Smooth muscle cell (in vitro differentiated cells): ENCODE results near the gene TRAPPC12. TPM values are rescaled to one million over a fixed set of nuclear protein-coding genes. Genes with fewer than 3 reads are reported as not detected.

Source experiments
- DNase-seq: peaks from one replicate; lab custom pipeline; 2025; ENCODE audit not compliant: unreplicated experiment; lab: John Stamatoyannopoulos, UW
- H2AFZ ChIP-seq: fragments of 200-600 bp; sonication (generic); 2 replicates; pipeline ENCODE4 v1.6.0; 2016; ENCODE audit warnings: antibody characterized with exemption, low read depth, mild to moderate bottlenecking
- H3F3A ChIP-seq: fragments of 200-600 bp; sonication (generic); 2 replicates; pipeline ENCODE4 v1.6.0; 2017; ENCODE audit warnings: antibody characterized with exemption, low read depth
- H3K27ac ChIP-seq: fragments of 200-600 bp; sonication (generic); 2 replicates; pipeline ENCODE4 v1.5.1; 2016; ENCODE audit warnings: low read depth, mild to moderate bottlenecking
- H3K27me3 ChIP-seq: fragments of 200-600 bp; sonication (generic); 2 replicates; pipeline ENCODE4 v1.6.1; 2016; ENCODE audit warnings: low read depth, mild to moderate bottlenecking
- H3K36me3 ChIP-seq: fragments of 200-600 bp; sonication (generic); 2 replicates; pipeline ENCODE4 v1.5.1; 2016; ENCODE audit warnings: low read depth
- H3K4me1 ChIP-seq: fragments of 200-600 bp; sonication (generic); 2 replicates; pipeline ENCODE4 v1.5.1; 2016; ENCODE audit warnings: low read depth
- H3K4me2 ChIP-seq: fragments of 200-600 bp; sonication (generic); 2 replicates; pipeline ENCODE4 v1.6.0; 2016; ENCODE audit warnings: mild to moderate bottlenecking
- H3K4me3 ChIP-seq: fragments of 200-600 bp; sonication (generic); 2 replicates; pipeline ENCODE4 v1.5.1; 2016; ENCODE audit warnings: mild to moderate bottlenecking
- H3K79me2 ChIP-seq: fragments of 200-600 bp; sonication (generic); 2 replicates; pipeline ENCODE4 v1.6.0; 2016; ENCODE audit warnings: low read depth, mild to moderate bottlenecking
- H3K9ac ChIP-seq: fragments of 200-600 bp; sonication (generic); 2 replicates; pipeline ENCODE4 v1.6.0; 2016; ENCODE audit warnings: low read depth
- H3K9me3 ChIP-seq: fragments of 200-600 bp; sonication (generic); replicated peaks from 2 replicates; pipeline ENCODE4 v1.5.1; 2016; ENCODE audit warnings: low read depth
- H4K20me1 ChIP-seq: fragments of 200-600 bp; sonication (generic); 2 replicates; pipeline ENCODE4 v1.6.0; 2016; ENCODE audit warnings: low read depth
- CTCF ChIP-seq: fragments of 200-600 bp; sonication (generic); IDR thresholded peaks from 2 replicates; pipeline ENCODE4 v1.5.1; 2017; ENCODE audit warnings: borderline replicate concordance, mild to moderate bottlenecking, antibody characterized with exemption; ENCODE audit not compliant: insufficient read depth, poor library complexity, severe bottlenecking
- WGBS: methylation state at CpG from one replicate; pipeline ENCODE4 v1.1.7; 2016; ENCODE audit warnings: low lambda C conversion rate; 5-methylcytosine and 5-hydroxymethylcytosine counted together
- polyA plus RNA-seq: library from polyadenylated mRNA; unstranded; fragments of >200 nt; fragmentation: Nextera tagmentation; extraction: Ambion mirVana; gene quantifications from 2 replicates; pipeline ENCODE4 v1.2.1, GENCODE V29; 2016
- total RNA-seq: library from RNA; depleted of rRNA; stranded (reverse); fragments of >200 nt; gene quantifications from 2 replicates; pipeline ENCODE4 v1.2.3, GENCODE V29; 2014

TRAPPC12 gene
- total and polyA plus RNA-seq, 2 experiments from 2014 or later: 26.0 to 55.4 TPM

- no peaks in the 10 kb centered on the region for H3K27me3 ChIP-seq
- H3K4me3 ChIP-seq: no peak overlapping the region
- H3K4me2 ChIP-seq: no peak overlapping the region
- no peaks in the 10 kb centered on the region for H4K20me1 ChIP-seq
- DNase-seq: no peak
- H2AFZ ChIP-seq: no peak overlapping the region
- H3K9me3 ChIP-seq: no peaks in the 10 kb centered on the region
- 94% methylated on average over 34 of the region's 34 CpGs for WGBS
- no peaks in the 10 kb centered on the region for H3F3A ChIP-seq
- no peak overlapping the region for H3K9ac ChIP-seq
- H3K4me1 ChIP-seq: no peaks in the 10 kb centered on the region
- no peaks in the 10 kb centered on the region for H3K36me3 ChIP-seq
- no peak for TF ChIP-seq CTCF
- H3K79me2 ChIP-seq: no peaks in the 10 kb centered on the region
- no peak overlapping the region for H3K27ac ChIP-seq
Measured at GRCh38 chr2:3483986-3484960, 104.8 kb downstream of the TRAPPC12 start.

GRCh38 chr2:3485166-3485565 is 105.7 kb downstream of the TRAPPC12 start:
- Histone ChIP-seq H4K20me1 (no peaks in the 10 kb centered on the region), H2AFZ (no peak overlapping the region), H3K4me1 (no peaks in the 10 kb centered on the region), H3K36me3 (no peaks in the 10 kb centered on the region), H3K9me3 (no peaks in the 10 kb centered on the region), H3K9ac (no peak overlapping the region), H3K4me3 (no peak overlapping the region), H3K4me2 (no peak overlapping the region), H3F3A (no peaks in the 10 kb centered on the region), H3K79me2 (no peaks in the 10 kb centered on the region), H3K27ac (no peak overlapping the region), H3K27me3 (no peaks in the 10 kb centered on the region)
- TF ChIP-seq CTCF: no peak
- DNase-seq: no peak
- WGBS: 97% methylated on average over 11 of the region's 11 CpGs

- no peaks in the 10 kb centered on the region for H3K36me3 ChIP-seq
- no peaks in the 10 kb centered on the region for H3K27me3 ChIP-seq
- H3K4me1 ChIP-seq: no peaks in the 10 kb centered on the region
- WGBS: 97% methylated on average over 29 of the region's 29 CpGs
- H3K9me3 ChIP-seq: no peaks in the 10 kb centered on the region
- H3K27ac ChIP-seq: no peak overlapping the region
- no peak overlapping the region for H2AFZ ChIP-seq
- no peak overlapping the region for H3K4me2 ChIP-seq
- H3K79me2 ChIP-seq: no peaks in the 10 kb centered on the region
- H3K9ac ChIP-seq: no peak overlapping the region
- H4K20me1 ChIP-seq: no peaks in the 10 kb centered on the region
- DNase-seq: no peak
- no peak overlapping the region for H3K4me3 ChIP-seq
- TF ChIP-seq CTCF: no peak
- no peaks in the 10 kb centered on the region for H3F3A ChIP-seq
Measured at GRCh38 chr2:3486047-3487027, 106.8 kb downstream of the TRAPPC12 start.
